GM12892 (cell line): ENCODE results near the gene COPG1.

Source experiments
- POLR2A ChIP-seq: IDR thresholded peaks from 2 replicates; pipeline ENCODE4 v1.6.1; 2011; ENCODE audit warnings: low read depth, low read length, control low read depth
- POLR2AphosphoS5 ChIP-seq: IDR thresholded peaks from 2 replicates; pipeline ENCODE4 v1.6.1; 2011; ENCODE audit warnings: low read depth, low read length, control low read depth
- TAF1 ChIP-seq: IDR thresholded peaks from 2 replicates; pipeline ENCODE4 v1.6.1; 2011; ENCODE audit warnings: low read depth, mild to moderate bottlenecking, control low read depth, low read length, borderline replicate concordance

DNA sequence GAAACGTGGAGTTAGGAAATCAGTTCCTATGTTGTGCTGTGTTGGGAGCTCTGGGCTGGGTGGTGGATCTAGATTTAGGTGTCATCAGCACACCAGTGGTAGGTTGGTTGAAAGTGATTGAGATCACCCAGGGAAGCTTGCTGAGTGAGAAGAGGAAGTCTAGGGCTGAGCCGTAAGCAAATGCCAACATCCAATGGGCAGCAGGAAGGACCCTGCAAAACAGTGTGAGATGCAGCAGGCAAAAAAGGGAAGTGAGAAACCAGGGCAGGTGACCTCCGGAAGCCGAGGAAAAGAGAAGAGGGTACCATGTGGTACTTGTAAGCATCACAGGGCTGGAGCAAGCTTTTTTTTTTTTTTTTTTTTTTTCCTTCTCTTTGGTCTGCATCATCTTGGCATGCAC, 15.9 kb upstream of the COPG1 start:
- TF ChIP-seq POLR2A (no peak), TAF1 (no peak), POLR2AphosphoS5 (no peak)
